ENCODE results near the gene MAD2L1BP. TPM values are rescaled to one million over a fixed set of nuclear protein-coding genes. Genes with fewer than 3 reads are reported as not detected.
"Not testable (repeated sequence)": the region's sequence is repeated elsewhere in the genome, so short reads cannot be mapped to it uniquely, and the experiment has no call there.

MAD2L1BP gene
- total RNA-seq, 1 donor from 2014 or later = 43.5 TPM

DNA sequence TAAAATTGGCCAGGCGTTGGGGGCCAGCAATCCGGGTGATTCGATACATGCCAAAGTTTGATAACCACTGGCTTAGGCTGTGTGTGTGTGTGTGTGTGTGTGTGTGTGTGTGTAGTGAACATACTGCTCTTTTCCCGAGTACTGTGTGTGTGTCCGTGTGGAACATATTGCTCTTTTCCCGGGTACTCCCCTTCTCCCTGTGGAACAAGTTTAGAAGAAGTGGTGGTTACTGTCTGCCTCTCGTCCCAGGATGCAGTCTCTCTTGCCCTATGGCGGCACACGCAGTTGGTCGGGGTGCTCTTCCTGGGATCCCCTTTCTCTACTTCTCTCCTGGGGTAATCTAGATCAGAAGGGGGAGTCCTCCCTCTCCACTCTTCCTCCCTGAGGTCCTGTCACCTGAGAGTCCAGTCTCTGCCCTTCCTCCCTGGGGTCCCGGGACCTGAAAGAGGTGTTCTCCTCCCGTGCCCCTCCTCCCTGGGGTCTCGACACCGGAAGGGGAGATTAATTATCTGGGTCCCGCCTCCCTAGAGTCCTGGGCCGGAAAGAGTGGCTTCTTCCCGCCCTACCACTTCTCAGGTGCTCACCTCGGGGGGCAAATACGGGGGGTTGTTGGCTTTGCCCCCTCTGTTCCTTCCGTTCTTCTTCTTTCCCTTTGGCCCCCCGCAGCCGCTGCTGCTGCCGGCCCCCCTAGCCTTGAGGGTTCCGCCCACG lies 7.1 kb upstream of the MAD2L1BP start:
- Mint-ChIP-seq H3K9me3 (no peaks in the 10 kb centered on the region), H3K27me3 (ENCODE audit: low read depth) (no peaks in the 10 kb centered on the region), H3K4me1 (peaks cover 35% of the 10 kb centered on the region), H3K27ac (ENCODE audit: unreplicated experiment) (no peak overlapping the region), H3K4me3 (peak overlapping the region; percentile 99), H3K36me3 (ENCODE audit: low read depth) (peaks cover 2% of the 10 kb centered on the region)
- peak; percentile 32 for DNase-seq (ENCODE audit: low read depth, low spot score)
- TF ChIP-seq CTCF (conservative IDR thresholded peaks at IDR 0.05) = no peak

GRCh38 chr6:43629104-43629504 lies 6.5 kb upstream of the MAD2L1BP start, which contains the start of gene GTPBP2:
Gene GTPBP2, minus strand, starts transcription at chr6:43629264. Its CDS starts 102 bp downstream, at chr6:43629162.
- no peaks in the 10 kb centered on the region for H3K27me3 Mint-ChIP-seq (ENCODE audit: low read depth)
- no peaks in the 10 kb centered on the region for H3K9me3 Mint-ChIP-seq
- DNase-seq (ENCODE audit: low read depth, low spot score) = peak; percentile 96
- H3K36me3 Mint-ChIP-seq (ENCODE audit: low read depth) = peaks cover 2% of the 10 kb centered on the region
- H3K27ac Mint-ChIP-seq (ENCODE audit: unreplicated experiment) = peak within 1 kb of the TSS; percentile 100
- TF ChIP-seq CTCF (conservative IDR thresholded peaks at IDR 0.05) = no peak
- H3K4me1 Mint-ChIP-seq = peaks cover 39% of the 10 kb centered on the region
- H3K4me3 Mint-ChIP-seq = peak within 1 kb of the TSS; percentile 99

DNA sequence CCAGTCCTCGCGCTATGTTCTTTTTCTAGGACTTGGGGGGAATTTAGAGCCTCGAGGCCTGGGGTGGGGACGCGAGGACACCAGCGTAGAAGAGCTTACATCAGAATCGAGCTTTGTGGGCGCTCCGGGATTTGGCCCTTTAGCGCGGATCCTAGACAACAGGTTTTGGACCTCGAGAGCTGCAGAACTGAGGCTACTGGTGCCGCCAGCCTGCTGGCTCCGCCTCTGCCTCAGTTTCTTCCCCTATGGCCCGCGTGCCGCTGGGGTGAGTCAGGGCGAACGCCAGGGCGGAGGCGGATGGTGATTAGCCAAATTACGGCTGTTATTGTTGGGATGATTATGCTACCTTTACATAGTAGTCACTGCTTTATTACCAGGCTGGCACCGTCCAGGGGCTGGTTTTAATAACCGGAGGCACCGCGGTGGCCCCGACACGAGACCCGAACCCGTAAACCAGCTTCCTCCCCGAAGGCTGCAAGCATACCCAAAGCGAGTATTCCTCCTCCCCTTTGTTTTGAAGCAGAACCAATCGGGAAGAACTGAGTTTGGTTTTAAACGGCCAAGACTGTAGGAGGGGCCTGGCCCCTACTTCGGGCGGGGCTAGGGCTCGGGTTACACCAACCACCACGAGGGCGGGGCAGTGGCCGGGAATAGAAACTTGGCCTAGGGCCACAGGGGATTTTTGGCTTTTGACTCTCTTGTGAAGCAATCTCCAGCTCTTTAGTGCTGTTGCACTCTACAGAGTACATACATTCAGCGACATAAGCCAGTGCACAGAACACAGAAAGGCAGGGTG lies 5.9 kb upstream of the MAD2L1BP start:
- TF ChIP-seq CTCF (conservative IDR thresholded peaks at IDR 0.05) = no peak
- Mint-ChIP-seq H3K27ac (ENCODE audit: unreplicated experiment) (peak overlapping the region; percentile 100), H3K4me1 (peaks cover 39% of the 10 kb centered on the region), H3K9me3 (no peaks in the 10 kb centered on the region), H3K27me3 (ENCODE audit: low read depth) (no peaks in the 10 kb centered on the region), H3K36me3 (ENCODE audit: low read depth) (peaks cover 2% of the 10 kb centered on the region), H3K4me3 (peak overlapping the region; percentile 99)
- DNase-seq (ENCODE audit: low read depth, low spot score) = peak; percentile 79

DNA sequence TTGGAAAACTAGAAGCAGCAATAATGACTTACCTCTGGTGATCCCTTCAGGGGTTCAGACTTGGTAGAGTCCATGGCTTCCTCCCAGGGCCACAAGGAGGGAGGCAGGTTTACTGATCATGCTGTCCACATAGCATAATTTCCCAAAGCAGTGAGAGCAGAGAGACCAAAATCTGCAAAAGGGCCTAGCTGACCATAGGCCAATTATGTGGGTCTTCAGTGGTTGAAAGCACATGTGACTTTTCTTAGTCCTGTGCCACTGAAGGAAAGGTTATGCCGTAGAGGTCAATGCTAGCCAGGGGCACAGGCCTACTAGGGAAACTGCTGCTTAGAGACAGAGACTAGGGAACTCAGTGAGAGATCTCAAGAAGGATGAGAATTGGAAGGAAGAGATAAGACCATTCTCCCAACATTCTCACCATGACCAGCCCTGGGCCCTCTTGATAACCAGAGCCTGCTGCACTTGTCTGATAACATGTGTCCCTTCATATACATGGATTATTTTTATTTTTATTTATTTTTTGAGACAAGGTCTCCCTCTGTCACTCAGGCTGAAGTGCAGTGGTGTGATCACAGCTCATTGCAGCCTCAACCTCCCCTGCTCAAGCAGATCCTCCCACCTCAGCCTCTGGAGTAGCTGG lies 4.5 kb upstream of the MAD2L1BP start:
- Mint-ChIP-seq H3K36me3 (ENCODE audit: low read depth) (peaks cover 2% of the 10 kb centered on the region), H3K4me3 (peak overlapping the region; percentile 81), H3K4me1 (peaks cover 50% of the 10 kb centered on the region), H3K27ac (ENCODE audit: unreplicated experiment) (peak overlapping the region; percentile 89), H3K27me3 (ENCODE audit: low read depth) (no peaks in the 10 kb centered on the region), H3K9me3 (no peaks in the 10 kb centered on the region)
- DNase-seq (ENCODE audit: low read depth, low spot score) = no peak
- no peak for TF ChIP-seq CTCF (conservative IDR thresholded peaks at IDR 0.05)

GRCh38 chr6:43633002-43633401 lies 2.6 kb upstream of the MAD2L1BP start:
- H3K27me3 Mint-ChIP-seq (ENCODE audit: low read depth); H3K4me3 Mint-ChIP-seq; DNase-seq (ENCODE audit: low read depth, low spot score); H3K27ac Mint-ChIP-seq (ENCODE audit: unreplicated experiment); H3K36me3 Mint-ChIP-seq (ENCODE audit: low read depth); H3K9me3 Mint-ChIP-seq: not testable (repeated sequence)
- H3K4me1 Mint-ChIP-seq = peaks cover 45% of the 10 kb centered on the region
